ENCODE measurements around the gene GPATCH1. TPM values are rescaled to one million over a fixed set of nuclear protein-coding genes. Genes with fewer than 3 reads are reported as not detected.

GPATCH1 gene
- total RNA-seq, 1 donor from 2014 or later: 8.7 TPM

DNA sequence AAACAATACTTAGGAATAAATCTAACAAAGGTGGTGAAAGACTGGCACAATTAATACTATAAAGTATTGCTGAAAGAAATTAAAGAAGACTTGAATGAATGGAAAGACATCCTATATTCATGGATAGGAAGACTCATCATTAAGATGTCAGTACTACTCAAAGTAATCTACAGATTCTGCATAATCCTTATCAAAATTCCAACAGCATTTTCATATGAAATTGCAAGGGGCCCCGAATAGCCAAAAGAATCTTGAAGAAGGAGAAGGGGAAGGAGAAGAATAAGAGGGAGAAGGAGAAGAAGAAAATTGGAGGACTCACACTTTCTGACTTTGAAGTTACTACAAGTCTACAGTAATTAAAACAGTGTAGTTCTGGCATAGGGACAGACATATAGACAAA is 87.5 kb downstream of the GPATCH1 start:
- Mint-ChIP-seq H3K9me3 (ENCODE audit: unreplicated experiment) (no peaks in the 10 kb centered on the region), H3K27me3 (ENCODE audit: unreplicated experiment) (peaks cover 4% of the 10 kb centered on the region), H3K4me3 (ENCODE audit: unreplicated experiment) (no peak overlapping the region), H3K4me1 (ENCODE audit: unreplicated experiment) (no peaks in the 10 kb centered on the region), H3K27ac (ENCODE audit: unreplicated experiment) (no peak overlapping the region), H3K36me3 (ENCODE audit: low read depth, unreplicated experiment) (peaks cover 4% of the 10 kb centered on the region)
- TF ChIP-seq, protein P1, sequence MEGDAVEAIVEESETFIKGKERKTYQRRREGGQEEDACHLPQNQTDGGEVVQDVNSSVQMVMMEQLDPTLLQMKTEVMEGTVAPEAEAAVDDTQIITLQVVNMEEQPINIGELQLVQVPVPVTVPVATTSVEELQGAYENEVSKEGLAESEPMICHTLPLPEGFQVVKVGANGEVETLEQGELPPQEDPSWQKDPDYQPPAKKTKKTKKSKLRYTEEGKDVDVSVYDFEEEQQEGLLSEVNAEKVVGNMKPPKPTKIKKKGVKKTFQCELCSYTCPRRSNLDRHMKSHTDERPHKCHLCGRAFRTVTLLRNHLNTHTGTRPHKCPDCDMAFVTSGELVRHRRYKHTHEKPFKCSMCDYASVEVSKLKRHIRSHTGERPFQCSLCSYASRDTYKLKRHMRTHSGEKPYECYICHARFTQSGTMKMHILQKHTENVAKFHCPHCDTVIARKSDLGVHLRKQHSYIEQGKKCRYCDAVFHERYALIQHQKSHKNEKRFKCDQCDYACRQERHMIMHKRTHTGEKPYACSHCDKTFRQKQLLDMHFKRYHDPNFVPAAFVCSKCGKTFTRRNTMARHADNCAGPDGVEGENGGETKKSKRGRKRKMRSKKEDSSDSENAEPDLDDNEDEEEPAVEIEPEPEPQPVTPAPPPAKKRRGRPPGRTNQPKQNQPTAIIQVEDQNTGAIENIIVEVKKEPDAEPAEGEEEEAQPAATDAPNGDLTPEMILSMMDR (IDR thresholded peaks at IDR 0.05; ENCODE audit: unreplicated experiment): no peak
- no peak for DNase-seq (ENCODE audit: low spot score)

DNA sequence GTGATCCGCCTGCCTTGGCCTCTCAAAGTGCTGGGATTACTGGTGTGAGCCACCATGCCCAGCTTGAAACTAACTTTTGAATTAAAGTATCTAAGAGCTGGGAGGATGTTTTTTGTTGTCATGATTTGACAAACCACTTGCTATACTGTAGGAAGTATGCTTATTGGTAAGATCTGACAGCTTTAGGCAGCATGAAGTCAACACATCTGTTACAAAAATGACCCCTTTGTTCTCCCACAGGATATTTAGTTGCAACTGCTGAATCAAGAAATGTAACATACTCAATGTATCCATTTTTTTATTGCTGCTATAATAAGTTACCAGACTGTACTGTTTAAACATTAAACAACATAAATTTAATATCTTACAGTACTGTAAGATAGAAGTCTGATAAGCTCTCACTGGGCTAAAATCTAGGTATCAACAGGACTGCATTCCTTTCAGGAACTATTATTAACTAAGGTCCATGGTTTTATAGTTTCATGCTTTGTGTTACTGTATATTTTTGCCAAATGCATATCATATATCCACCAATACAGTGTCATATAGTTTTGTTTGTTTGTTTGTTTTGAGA is 90.3 kb downstream of the GPATCH1 start:
- DNase-seq (ENCODE audit: low spot score): no peak
- Mint-ChIP-seq H3K4me1 (ENCODE audit: unreplicated experiment) (peaks cover 7% of the 10 kb centered on the region), H3K27me3 (ENCODE audit: unreplicated experiment) (peaks cover 4% of the 10 kb centered on the region), H3K27ac (ENCODE audit: unreplicated experiment) (no peak overlapping the region), H3K4me3 (ENCODE audit: unreplicated experiment) (no peak overlapping the region), H3K9me3 (ENCODE audit: unreplicated experiment) (no peaks in the 10 kb centered on the region), H3K36me3 (ENCODE audit: low read depth, unreplicated experiment) (no peaks in the 10 kb centered on the region)
- TF ChIP-seq, protein P1 (IDR thresholded peaks at IDR 0.05; ENCODE audit: unreplicated experiment): no peak

DNA sequence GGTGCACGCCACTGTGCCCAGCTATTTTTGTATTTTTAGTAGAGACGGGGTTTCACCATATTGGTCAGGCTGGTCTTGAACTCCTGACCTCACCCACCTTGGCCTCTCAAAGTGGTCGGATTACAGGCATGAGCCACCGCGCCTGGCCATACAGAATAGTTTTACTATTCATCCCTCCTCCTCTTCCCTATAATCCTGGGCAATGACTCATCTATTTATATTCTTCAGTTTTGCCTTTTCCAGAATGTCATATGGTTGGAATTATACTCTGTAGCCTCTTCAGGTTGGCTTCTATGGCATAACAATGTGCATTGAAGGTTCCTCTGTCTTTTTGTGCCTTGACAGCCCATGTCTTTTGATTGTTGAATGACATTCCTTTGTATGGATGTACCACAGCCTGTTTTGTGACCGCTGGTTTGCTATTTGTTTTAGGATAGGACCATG is 91.0 kb downstream of the GPATCH1 start:
- Mint-ChIP-seq H3K36me3 (ENCODE audit: low read depth, unreplicated experiment) (peaks cover 3% of the 10 kb centered on the region), H3K4me1 (ENCODE audit: unreplicated experiment) (peaks cover 10% of the 10 kb centered on the region), H3K4me3 (ENCODE audit: unreplicated experiment) (no peak overlapping the region), H3K27me3 (ENCODE audit: unreplicated experiment) (peaks cover 7% of the 10 kb centered on the region), H3K27ac (ENCODE audit: unreplicated experiment) (no peak overlapping the region), H3K9me3 (ENCODE audit: unreplicated experiment) (no peaks in the 10 kb centered on the region)
- no peak for DNase-seq (ENCODE audit: low spot score)
- TF ChIP-seq, protein P1 (IDR thresholded peaks at IDR 0.05; ENCODE audit: unreplicated experiment): no peak

DNA sequence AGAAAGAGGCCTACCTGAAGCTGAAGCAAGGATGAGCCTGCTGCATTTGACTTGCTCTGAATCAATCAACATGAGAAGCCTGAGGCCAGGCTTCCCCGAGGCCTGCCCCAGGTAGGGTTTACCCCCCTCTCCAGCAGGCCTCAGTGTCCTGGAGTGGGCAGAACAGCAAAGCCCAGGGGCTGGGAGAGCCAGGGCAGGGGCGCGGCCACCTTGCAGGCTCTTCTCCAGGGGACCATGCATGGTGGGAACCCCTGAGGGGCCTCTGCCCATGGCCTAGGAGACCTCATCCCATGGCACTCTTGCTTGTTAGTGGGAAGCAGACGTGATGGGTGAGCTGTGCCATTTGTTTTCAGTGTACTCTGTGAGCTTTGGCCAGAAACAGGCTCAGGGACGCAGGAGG is 93.2 kb downstream of the GPATCH1 start:
- peaks cover 13% of the 10 kb centered on the region for H3K27me3 Mint-ChIP-seq (ENCODE audit: unreplicated experiment)
- H3K27ac Mint-ChIP-seq (ENCODE audit: unreplicated experiment): no peak overlapping the region
- no peak for DNase-seq (ENCODE audit: low spot score)
- peaks cover 4% of the 10 kb centered on the region for H3K36me3 Mint-ChIP-seq (ENCODE audit: low read depth, unreplicated experiment)
- TF ChIP-seq, protein P1 (IDR thresholded peaks at IDR 0.05; ENCODE audit: unreplicated experiment): no peak
- peaks cover 15% of the 10 kb centered on the region for H3K4me1 Mint-ChIP-seq (ENCODE audit: unreplicated experiment)
- no peaks in the 10 kb centered on the region for H3K9me3 Mint-ChIP-seq (ENCODE audit: unreplicated experiment)
- no peak overlapping the region for H3K4me3 Mint-ChIP-seq (ENCODE audit: unreplicated experiment)

DNA sequence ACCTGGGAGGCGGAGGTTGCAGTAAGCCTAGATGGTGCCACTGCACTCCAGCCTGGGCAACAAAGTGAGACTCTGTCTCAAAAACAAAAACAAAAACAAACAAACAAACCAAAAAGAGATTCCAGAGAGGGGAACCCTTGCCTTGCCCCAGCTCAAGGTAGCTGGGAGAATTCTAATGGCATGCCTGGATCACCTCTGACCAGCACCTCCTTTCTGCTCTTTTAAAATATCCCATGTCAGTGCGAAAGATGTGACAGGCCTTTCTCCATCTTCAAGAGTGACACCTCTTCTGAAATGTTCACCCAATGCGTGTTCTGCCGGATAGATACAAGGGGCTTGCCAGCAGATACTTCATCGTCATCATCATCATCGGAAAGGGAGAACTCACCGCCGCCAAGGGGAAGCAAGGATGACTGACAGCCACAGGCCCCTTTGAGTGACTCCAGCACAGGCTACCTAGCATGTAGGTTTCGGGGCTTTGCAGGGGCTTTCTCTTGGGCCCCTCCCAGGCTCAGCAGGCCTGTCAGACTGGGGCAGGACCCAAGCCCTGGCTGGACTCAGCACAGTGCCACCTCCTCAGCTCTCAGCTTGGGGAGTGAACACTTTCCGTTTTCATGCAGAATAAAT is 94.3 kb downstream of the GPATCH1 start:
- peaks cover 4% of the 10 kb centered on the region for H3K36me3 Mint-ChIP-seq (ENCODE audit: low read depth, unreplicated experiment)
- TF ChIP-seq, protein P1 (IDR thresholded peaks at IDR 0.05; ENCODE audit: unreplicated experiment): no peak
- H3K4me1 Mint-ChIP-seq (ENCODE audit: unreplicated experiment): peaks cover 15% of the 10 kb centered on the region
- H3K4me3 Mint-ChIP-seq (ENCODE audit: unreplicated experiment): peak overlapping the region; percentile 95
- H3K27me3 Mint-ChIP-seq (ENCODE audit: unreplicated experiment): peaks cover 13% of the 10 kb centered on the region
- no peaks in the 10 kb centered on the region for H3K9me3 Mint-ChIP-seq (ENCODE audit: unreplicated experiment)
- H3K27ac Mint-ChIP-seq (ENCODE audit: unreplicated experiment): peak overlapping the region; percentile 89
- DNase-seq (ENCODE audit: low spot score): no peak

Data from endothelial cell (in vitro differentiated cells).